MCF 10A (cell line): Measurements from ENCODE around the gene CADM3. TPM values are rescaled to one million over a fixed set of nuclear protein-coding genes. Genes with fewer than 3 reads are reported as not detected.

Experiments used
- total RNA-seq: library from RNA; stranded (reverse); gene quantifications from 2 replicates; pipeline ENCODE4 v1.2.3, GENCODE V29; 2022

CADM3 gene
- total RNA-seq, 1 experiment from 2014 or later: 222 TPM

Other genes with a start within 250 kb of the CADM3 start
- gene PYHIN1, start 240.1 kb upstream of the CADM3 start, total RNA-seq: 0.44 TPM in 1 of 2 replicates, not detected in the other
- gene IFI16, start 161.7 kb upstream of the CADM3 start, total RNA-seq: 139 and 163 TPM in 2 replicates
- not detected in 2 replicates for gene AIM2, start 94.8 kb upstream of the CADM3 start, total RNA-seq
- 45.6 and 47.6 TPM in 2 replicates for gene ACKR1, start 33.3 kb downstream of the CADM3 start, total RNA-seq
- gene FCER1A, start 130.7 kb downstream of the CADM3 start, total RNA-seq: not detected in 2 replicates